ENCODE results near the gene PXMP4.

- TF ChIP-seq POLR2AphosphoS5 (IDR thresholded peaks at IDR 0.05; ENCODE audit: low read depth, low read length) = no peak
- TF ChIP-seq, protein P1, sequence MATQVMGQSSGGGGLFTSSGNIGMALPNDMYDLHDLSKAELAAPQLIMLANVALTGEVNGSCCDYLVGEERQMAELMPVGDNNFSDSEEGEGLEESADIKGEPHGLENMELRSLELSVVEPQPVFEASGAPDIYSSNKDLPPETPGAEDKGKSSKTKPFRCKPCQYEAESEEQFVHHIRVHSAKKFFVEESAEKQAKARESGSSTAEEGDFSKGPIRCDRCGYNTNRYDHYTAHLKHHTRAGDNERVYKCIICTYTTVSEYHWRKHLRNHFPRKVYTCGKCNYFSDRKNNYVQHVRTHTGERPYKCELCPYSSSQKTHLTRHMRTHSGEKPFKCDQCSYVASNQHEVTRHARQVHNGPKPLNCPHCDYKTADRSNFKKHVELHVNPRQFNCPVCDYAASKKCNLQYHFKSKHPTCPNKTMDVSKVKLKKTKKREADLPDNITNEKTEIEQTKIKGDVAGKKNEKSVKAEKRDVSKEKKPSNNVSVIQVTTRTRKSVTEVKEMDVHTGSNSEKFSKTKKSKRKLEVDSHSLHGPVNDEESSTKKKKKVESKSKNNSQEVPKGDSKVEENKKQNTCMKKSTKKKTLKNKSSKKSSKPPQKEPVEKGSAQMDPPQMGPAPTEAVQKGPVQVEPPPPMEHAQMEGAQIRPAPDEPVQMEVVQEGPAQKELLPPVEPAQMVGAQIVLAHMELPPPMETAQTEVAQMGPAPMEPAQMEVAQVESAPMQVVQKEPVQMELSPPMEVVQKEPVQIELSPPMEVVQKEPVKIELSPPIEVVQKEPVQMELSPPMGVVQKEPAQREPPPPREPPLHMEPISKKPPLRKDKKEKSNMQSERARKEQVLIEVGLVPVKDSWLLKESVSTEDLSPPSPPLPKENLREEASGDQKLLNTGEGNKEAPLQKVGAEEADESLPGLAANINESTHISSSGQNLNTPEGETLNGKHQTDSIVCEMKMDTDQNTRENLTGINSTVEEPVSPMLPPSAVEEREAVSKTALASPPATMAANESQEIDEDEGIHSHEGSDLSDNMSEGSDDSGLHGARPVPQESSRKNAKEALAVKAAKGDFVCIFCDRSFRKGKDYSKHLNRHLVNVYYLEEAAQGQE (IDR thresholded peaks at IDR 0.05; ENCODE audit: insufficient read depth in 1 of 2, low read depth in 2 of 2, low read length in 2 of 2) = no peak
- no peak for TF ChIP-seq TAF1 (IDR thresholded peaks at IDR 0.05; ENCODE audit: borderline replicate concordance, insufficient read depth, low read length)
- no peak for TF ChIP-seq FOXP2 (optimal IDR thresholded peaks at IDR 0.05; ENCODE audit: borderline replicate concordance, extremely low read depth, extremely low read length, insufficient read depth)
- no peak for TF ChIP-seq SIN3A (IDR thresholded peaks at IDR 0.05; ENCODE audit: borderline replicate concordance, insufficient read depth, low read length)
Observed at GRCh38 chr20:33667245-33667675, 52.9 kb downstream of the PXMP4 start.

Data from PFSK-1 (cell line).